HCT116 (cell line): Measurements from ENCODE around the gene CRYZ. TPM values are rescaled to one million over a fixed set of nuclear protein-coding genes. Genes with fewer than 3 reads are reported as not detected.

Experiments used
- ATAC-seq: fragments of 200-7000 bp; cut with Tn5 transposase; 2 replicates; pipeline ENCODE4 v1.9.1; 2020; ENCODE audit warnings: mild to moderate bottlenecking, moderate library complexity
- BruUV-seq: library from RNA; stranded (reverse); fragments of 400-500 nt; replicated peaks from 2 replicates; lab custom pipeline; 2021; lab: Mats Ljungman, UMichigan
- CTCF ChIA-PET: fragments of 300-600 bp; sonication (Branson Sonifier 250); formaldehyde crosslinking; loops from one replicate; lab custom pipeline; 2021; ENCODE audit warnings: antibody characterized with exemption; lab: Charles Lee
- POLR2A ChIA-PET: fragments of 300-600, 350-600 bp; sonication (Branson Sonifier 250); formaldehyde crosslinking; loops from one replicate; lab custom pipeline; 2021; ENCODE audit warnings: antibody characterized with exemption; lab: Charles Lee
- RAD21 ChIA-PET, 2 experiments: fragments of 300-600 bp; sonication (Branson Sonifier 250); formaldehyde crosslinking; loops; one replicate each; lab custom pipeline; 2023; ENCODE audit warnings: low total read pairs in 2 of 2; ENCODE audit not compliant: uncharacterized antibody in 2 of 2, unreplicated experiment in 2 of 2, low non-redundant PET in 1 of 2; lab: Charles Lee
- DNase-seq: peaks from one replicate; pipeline ENCODE4 v3.0.0-alpha.2; 2010; ENCODE audit warnings: low read depth, low spot score
- H2AFZ ChIP-seq: fragments of 200-600 bp; shearing (Covaris generic), sonication (generic); 2 replicates; pipeline ENCODE4 v1.6.1; 2017; ENCODE audit warnings: low read depth, mixed run types, mixed read lengths, antibody characterized with exemption, low read length; ENCODE audit not compliant: poor library complexity, severe bottlenecking
- H3K27ac ChIP-seq: 2 replicates; pipeline ENCODE4 v1.5.1; 2012; ENCODE audit warnings: low read depth, low read length
- H3K27me3 ChIP-seq: fragments of 200-600 bp; sonication (generic); 2 replicates; pipeline ENCODE4 v1.6.1; 2016; ENCODE audit warnings: mixed run types, low read length, mixed read lengths; ENCODE audit not compliant: insufficient read depth
- H3K36me3 ChIP-seq, 2 experiments: fragments of 200-500 bp in 1 of 2; fragments of 200-600 bp in 1 of 2; sonication (Bioruptor generic) in 1 of 2; sonication (generic) in 1 of 2; 2 replicates each; pipeline versions ENCODE4 v1.5.1 to v1.6.1; 2014 to 2016; ENCODE audit warnings: low read length in 2 of 2, inconsistent platforms in 1 of 2, mixed read lengths in 1 of 2, mixed run types in 1 of 2; ENCODE audit not compliant: insufficient read depth in 2 of 2, control insufficient read depth in 1 of 2
- H3K4me1 ChIP-seq, 2 experiments: fragments of 200-600 bp in 1 of 2; sonication (generic) in 1 of 2; 2 replicates each; pipeline versions ENCODE4 v1.5.1 to v1.6.1; 2012 to 2017; ENCODE audit warnings: low read length in 2 of 2, inconsistent platforms in 1 of 2, mild to moderate bottlenecking in 1 of 2, mixed read lengths in 1 of 2, mixed run types in 1 of 2, moderate library complexity in 1 of 2; ENCODE audit not compliant: insufficient read depth in 2 of 2, control insufficient read depth in 1 of 2
- H3K4me2 ChIP-seq: fragments of 200-600 bp; sonication (generic); 2 replicates; pipeline ENCODE4 v1.6.1; 2017; ENCODE audit warnings: mixed run types, low read length, mixed read lengths
- H3K4me3 ChIP-seq, 2 experiments: fragments of 200-600 bp in 1 of 2; sonication (generic) in 1 of 2; replicated peaks in 1 of 2; 2 replicates each; pipeline ENCODE4 v1.5.1; 2011 to 2016; ENCODE audit warnings: low read length in 2 of 2, control low read depth in 1 of 2, low read depth in 1 of 2, mild to moderate bottlenecking in 1 of 2, mixed read lengths in 1 of 2, mixed run types in 1 of 2
- H3K79me2 ChIP-seq: fragments of 200-600 bp; sonication (generic); 2 replicates; pipeline ENCODE4 v1.6.1; 2017; ENCODE audit warnings: mild to moderate bottlenecking, mixed run types, low read length, moderate library complexity, mixed read lengths; ENCODE audit not compliant: insufficient read depth
- H3K9ac ChIP-seq: fragments of 200-600 bp; sonication (generic); 2 replicates; pipeline ENCODE4 v1.6.1; 2016; ENCODE audit warnings: low read length, mixed read lengths
- H3K9me2 ChIP-seq: fragments of 200-600 bp; sonication (generic), shearing (Covaris generic); 2 replicates; pipeline ENCODE4 v1.6.1; 2017; ENCODE audit warnings: mixed run types, mild to moderate bottlenecking, moderate library complexity; ENCODE audit not compliant: insufficient read depth
- H3K9me3 ChIP-seq, 2 experiments: fragments of 200-500 bp in 1 of 2; fragments of 200-600 bp in 1 of 2; sonication (Bioruptor generic) in 1 of 2; sonication (generic) in 1 of 2; 2 replicates each; pipeline ENCODE4 v1.6.1; 2014 to 2017; ENCODE audit warnings: low read length in 2 of 2, mixed read lengths in 2 of 2, inconsistent platforms in 1 of 2, low read depth in 1 of 2, mild to moderate bottlenecking in 1 of 2, mixed run types in 1 of 2, moderate library complexity in 1 of 2; ENCODE audit not compliant: control insufficient read depth in 1 of 2, insufficient read depth in 1 of 2
- H4K20me1 ChIP-seq: fragments of 200-600 bp; sonication (generic), shearing (Covaris generic); 2 replicates; pipeline ENCODE4 v1.6.1; 2017; ENCODE audit warnings: mixed run types, mild to moderate bottlenecking, moderate library complexity; ENCODE audit not compliant: insufficient read depth
- EGR1 ChIP-seq: IDR thresholded peaks from 2 replicates; pipeline ENCODE4 v1.6.1; 2012; ENCODE audit warnings: low read depth
- ELF1 ChIP-seq: IDR thresholded peaks from 2 replicates; pipeline ENCODE4 v1.6.1; 2012; ENCODE audit warnings: low read depth, borderline replicate concordance
- EZH2phosphoT487 ChIP-seq: fragments of 200-600 bp; IDR thresholded peaks from 2 replicates; pipeline ENCODE4 v1.6.1; 2018; ENCODE audit warnings: antibody characterized with exemption, borderline replicate concordance
- RAD21 ChIP-seq: IDR thresholded peaks from 2 replicates; pipeline ENCODE4 v1.6.1; 2012; ENCODE audit warnings: low read depth, mild to moderate bottlenecking
- SIN3A ChIP-seq: IDR thresholded peaks from 2 replicates; pipeline ENCODE4 v1.6.1; 2012; ENCODE audit warnings: low read depth
- SP1 ChIP-seq: IDR thresholded peaks from 2 replicates; pipeline ENCODE4 v1.6.1; 2012; ENCODE audit warnings: low read depth
- SRF ChIP-seq: IDR thresholded peaks from 2 replicates; pipeline ENCODE4 v1.6.1; 2012; ENCODE audit warnings: low read depth
- YY1 ChIP-seq: IDR thresholded peaks from 2 replicates; pipeline ENCODE4 v1.6.1; 2011; ENCODE audit warnings: low read length, low read depth, moderate library complexity, mild to moderate bottlenecking; ENCODE audit not compliant: insufficient replicate concordance; ENCODE audit errors: extremely low read depth
- ZNF274 ChIP-seq: fragments of 200-500 bp; sonication (Bioruptor generic); IDR thresholded peaks from 2 replicates; pipeline ENCODE4 v1.6.1; 2014; ENCODE audit warnings: mild to moderate bottlenecking, low read depth, low read length, inconsistent platforms
- intact Hi-C: fragments of 100-400 bp; cut with micrococcal nuclease; formaldehyde crosslinking; loops from 2 replicates; pipeline ENCODE4 v1.10.0; 2022
- total RNA-seq: library from RNA; stranded (reverse); gene quantifications from one replicate; pipeline ENCODE4 v1.2.1, GENCODE V29; 2021; ENCODE audit not compliant: unreplicated experiment
- TF ChIP-seq, protein P1 (sequence below): IDR thresholded peaks from 2 replicates; pipeline ENCODE4 v1.6.1; 2011; ENCODE audit warnings: mild to moderate bottlenecking, low read length, moderate library complexity; ENCODE audit not compliant: insufficient replicate concordance; ENCODE audit errors: extremely low read depth

CRYZ gene
- total RNA-seq, 1 experiment from 2014 or later, result 28.2 TPM

DNA sequence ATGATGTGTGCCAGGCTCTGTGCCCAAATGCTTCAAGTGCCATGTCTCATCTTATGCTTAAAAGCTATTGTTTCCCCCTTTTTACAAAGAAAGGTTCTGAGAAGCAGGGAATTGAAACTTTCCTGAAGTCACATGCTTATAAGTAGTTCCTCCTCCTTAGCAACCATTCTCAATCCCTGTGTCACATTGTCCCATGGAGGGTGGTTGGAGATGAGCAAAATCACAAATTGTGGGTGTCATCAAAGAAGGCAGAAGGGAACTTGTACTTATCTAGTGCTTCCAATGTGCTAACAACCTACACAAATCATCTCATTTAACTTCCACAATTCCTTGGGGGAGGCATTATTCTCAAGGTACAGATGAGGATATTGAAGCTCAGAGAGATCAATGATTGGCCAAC is 49.2 kb downstream of the CRYZ start (continued):
- no peak for TF ChIP-seq SIN3A

GRCh38 chr1:74681851-74682250 is 51.0 kb downstream of the CRYZ start:
- Histone ChIP-seq H3K9ac (no peak overlapping the region), H3K9me2 (no peaks in the 10 kb centered on the region), H3K4me2 (no peak overlapping the region), H3K27me3 (peaks cover 18% of the 10 kb centered on the region), H4K20me1 (no peaks in the 10 kb centered on the region), H3K9me3 (no peaks in the 10 kb centered on the region), H3K79me2 (no peaks in the 10 kb centered on the region), H2AFZ (no peak overlapping the region), H3K4me3 (no peak overlapping the region), H3K27ac (no peak overlapping the region), H3K36me3 (no peaks in the 10 kb centered on the region), H3K4me1 (no peaks in the 10 kb centered on the region)
- TF ChIP-seq EGR1, result no peak
- no peak for TF ChIP-seq ZNF274
- TF ChIP-seq ELF1, result no peak
- no peak for TF ChIP-seq EZH2phosphoT487
- TF ChIP-seq, protein P1, sequence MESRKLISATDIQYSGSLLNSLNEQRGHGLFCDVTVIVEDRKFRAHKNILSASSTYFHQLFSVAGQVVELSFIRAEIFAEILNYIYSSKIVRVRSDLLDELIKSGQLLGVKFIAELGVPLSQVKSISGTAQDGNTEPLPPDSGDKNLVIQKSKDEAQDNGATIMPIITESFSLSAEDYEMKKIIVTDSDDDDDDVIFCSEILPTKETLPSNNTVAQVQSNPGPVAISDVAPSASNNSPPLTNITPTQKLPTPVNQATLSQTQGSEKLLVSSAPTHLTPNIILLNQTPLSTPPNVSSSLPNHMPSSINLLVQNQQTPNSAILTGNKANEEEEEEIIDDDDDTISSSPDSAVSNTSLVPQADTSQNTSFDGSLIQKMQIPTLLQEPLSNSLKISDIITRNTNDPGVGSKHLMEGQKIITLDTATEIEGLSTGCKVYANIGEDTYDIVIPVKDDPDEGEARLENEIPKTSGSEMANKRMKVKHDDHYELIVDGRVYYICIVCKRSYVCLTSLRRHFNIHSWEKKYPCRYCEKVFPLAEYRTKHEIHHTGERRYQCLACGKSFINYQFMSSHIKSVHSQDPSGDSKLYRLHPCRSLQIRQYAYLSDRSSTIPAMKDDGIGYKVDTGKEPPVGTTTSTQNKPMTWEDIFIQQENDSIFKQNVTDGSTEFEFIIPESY, result no peak
- no TSS peak for BruUV-seq
- CTCF ChIA-PET, result no interaction called here
- POLR2A ChIA-PET, result no interaction called here
- no peak for DNase-seq
- ATAC-seq, result no peak
- intact Hi-C loops, result loop anchor here (10.0 kb wide), 1 partner anchor 177 kb away; no protein-coding TSS in a partner anchor
- RAD21 ChIA-PET, result no interaction called here

- BruUV-seq, result no TSS peak
- Histone ChIP-seq H3K4me1 (no peaks in the 10 kb centered on the region), H3K9ac (no peak overlapping the region), H3K27ac (no peak overlapping the region), H2AFZ (no peak overlapping the region), H3K4me3 (no peak overlapping the region), H3K9me3 (no peaks in the 10 kb centered on the region), H3K4me2 (no peak overlapping the region), H3K27me3 (peaks cover 18% of the 10 kb centered on the region), H3K9me2 (no peaks in the 10 kb centered on the region), H3K79me2 (no peaks in the 10 kb centered on the region), H4K20me1 (no peaks in the 10 kb centered on the region), H3K36me3 (no peaks in the 10 kb centered on the region)
- DNase-seq (no peak), ATAC-seq (no peak)
- intact Hi-C loops, result loop anchor here (10.0 kb wide), 1 partner anchor 177 kb away; no protein-coding TSS in a partner anchor
- ChIA-PET RAD21 (no interaction called here), CTCF (no interaction called here), POLR2A (no interaction called here)
- TF ChIP-seq SRF (no peak), YY1 (no peak), RAD21 (no peak), SP1 (no peak)
Measured at GRCh38 chr1:74681449-74681848, 51.4 kb downstream of the CRYZ start.
